ENCODE results near the gene ALDH3B1. TPM values are rescaled to one million over a fixed set of nuclear protein-coding genes. Genes with fewer than 3 reads are reported as not detected.
"Not testable (repeated sequence)": the region's sequence is repeated elsewhere in the genome, so short reads cannot be mapped to it uniquely, and the experiment has no call there.

ALDH3B1 gene
- total RNA-seq, 1 experiment from 2014 or later = 28.1 TPM

DNA sequence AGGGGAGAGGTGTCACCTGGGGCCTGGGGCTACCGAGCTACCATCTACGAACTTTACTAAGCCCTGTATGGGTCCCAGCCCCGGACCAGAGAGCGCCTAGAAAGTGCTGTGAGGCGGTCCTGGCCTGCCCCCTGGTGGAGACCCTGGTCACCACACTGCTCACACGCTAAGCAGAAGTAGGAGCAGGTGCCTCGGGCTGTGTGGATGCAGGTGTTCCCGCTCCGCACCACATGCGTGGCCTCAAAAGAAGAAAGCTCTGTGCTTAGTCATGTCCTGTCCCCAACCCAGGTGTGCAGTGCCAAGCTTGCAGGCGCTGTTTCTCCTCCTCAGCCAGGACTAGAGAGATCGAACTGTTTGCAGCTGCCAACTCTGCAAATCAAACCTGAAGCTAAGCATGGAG, 16.3 kb upstream of the ALDH3B1 start:
- H3F3A ChIP-seq (ENCODE audit: low read length, unreplicated experiment); H3K27ac ChIP-seq (ENCODE audit: low read length); ATAC-seq; H2AFZ ChIP-seq (ENCODE audit: low read length); H3K4me2 ChIP-seq (ENCODE audit: low read length); H3K9me2 ChIP-seq (replicated peaks; ENCODE audit: low read length); H3K36me3 ChIP-seq (ENCODE audit: low read depth, low read length); H4K20me1 ChIP-seq (ENCODE audit: low read length); intact Hi-C loops (cut with micrococcal nuclease); H3K9me3 ChIP-seq (ENCODE audit: low read length); BruUV-seq (replicated peaks); POLR2A ChIA-PET (ENCODE audit: unreplicated experiment); H3K79me2 ChIP-seq (ENCODE audit: low read length); H3K4me1 ChIP-seq (ENCODE audit: insufficient read depth, low read length); H3K9ac ChIP-seq (ENCODE audit: low read length); H3K27me3 ChIP-seq (ENCODE audit: low read length); H3K4me3 ChIP-seq (ENCODE audit: low read length): not testable (repeated sequence)
- TF ChIP-seq, protein P1, sequence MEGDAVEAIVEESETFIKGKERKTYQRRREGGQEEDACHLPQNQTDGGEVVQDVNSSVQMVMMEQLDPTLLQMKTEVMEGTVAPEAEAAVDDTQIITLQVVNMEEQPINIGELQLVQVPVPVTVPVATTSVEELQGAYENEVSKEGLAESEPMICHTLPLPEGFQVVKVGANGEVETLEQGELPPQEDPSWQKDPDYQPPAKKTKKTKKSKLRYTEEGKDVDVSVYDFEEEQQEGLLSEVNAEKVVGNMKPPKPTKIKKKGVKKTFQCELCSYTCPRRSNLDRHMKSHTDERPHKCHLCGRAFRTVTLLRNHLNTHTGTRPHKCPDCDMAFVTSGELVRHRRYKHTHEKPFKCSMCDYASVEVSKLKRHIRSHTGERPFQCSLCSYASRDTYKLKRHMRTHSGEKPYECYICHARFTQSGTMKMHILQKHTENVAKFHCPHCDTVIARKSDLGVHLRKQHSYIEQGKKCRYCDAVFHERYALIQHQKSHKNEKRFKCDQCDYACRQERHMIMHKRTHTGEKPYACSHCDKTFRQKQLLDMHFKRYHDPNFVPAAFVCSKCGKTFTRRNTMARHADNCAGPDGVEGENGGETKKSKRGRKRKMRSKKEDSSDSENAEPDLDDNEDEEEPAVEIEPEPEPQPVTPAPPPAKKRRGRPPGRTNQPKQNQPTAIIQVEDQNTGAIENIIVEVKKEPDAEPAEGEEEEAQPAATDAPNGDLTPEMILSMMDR (conservative IDR thresholded peaks at IDR 0.05; ENCODE audit: low read depth, low read length) = peak; percentile 55
- CTCF ChIA-PET = interaction anchor here (1.5 kb wide), 1 partner anchor 38 kb away, joined by 4 read pairs; no protein-coding TSS in a partner anchor
- DNase-seq = peak; percentile 77

DNA sequence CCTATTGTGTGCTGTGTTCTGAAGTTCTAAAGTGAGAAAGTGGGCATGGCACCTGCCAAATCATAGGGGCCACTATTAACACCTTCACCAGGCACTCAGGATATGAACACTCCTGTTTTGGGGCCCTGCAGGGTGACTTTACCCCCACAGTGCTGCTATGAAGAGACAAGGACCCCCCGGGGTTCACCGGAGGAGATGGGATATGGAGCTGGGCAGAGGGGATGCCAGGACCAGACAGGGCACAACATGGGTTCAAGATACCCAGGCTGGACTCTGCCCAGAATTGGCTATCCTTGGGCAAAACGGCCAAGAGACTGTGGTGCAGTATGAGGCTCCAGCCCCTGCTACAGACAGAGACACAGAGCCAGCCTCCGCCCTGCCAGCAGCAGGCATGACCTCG, 15.7 kb upstream of the ALDH3B1 start:
- H3K4me1 ChIP-seq (ENCODE audit: insufficient read depth, low read length); H3K4me2 ChIP-seq (ENCODE audit: low read length); H2AFZ ChIP-seq (ENCODE audit: low read length); H3K36me3 ChIP-seq (ENCODE audit: low read depth, low read length); H3F3A ChIP-seq (ENCODE audit: low read length, unreplicated experiment); H4K20me1 ChIP-seq (ENCODE audit: low read length); H3K79me2 ChIP-seq (ENCODE audit: low read length); H3K4me3 ChIP-seq (ENCODE audit: low read length); DNase-seq; ATAC-seq; H3K9me2 ChIP-seq (replicated peaks; ENCODE audit: low read length); BruUV-seq (replicated peaks); H3K9me3 ChIP-seq (ENCODE audit: low read length); intact Hi-C loops (cut with micrococcal nuclease); H3K27ac ChIP-seq (ENCODE audit: low read length); H3K27me3 ChIP-seq (ENCODE audit: low read length); H3K9ac ChIP-seq (ENCODE audit: low read length); POLR2A ChIA-PET (ENCODE audit: unreplicated experiment): not testable (repeated sequence)
- CTCF ChIA-PET = interaction anchor here (1.5 kb wide), 1 partner anchor 38 kb away, joined by 4 read pairs; no protein-coding TSS in a partner anchor

DNA sequence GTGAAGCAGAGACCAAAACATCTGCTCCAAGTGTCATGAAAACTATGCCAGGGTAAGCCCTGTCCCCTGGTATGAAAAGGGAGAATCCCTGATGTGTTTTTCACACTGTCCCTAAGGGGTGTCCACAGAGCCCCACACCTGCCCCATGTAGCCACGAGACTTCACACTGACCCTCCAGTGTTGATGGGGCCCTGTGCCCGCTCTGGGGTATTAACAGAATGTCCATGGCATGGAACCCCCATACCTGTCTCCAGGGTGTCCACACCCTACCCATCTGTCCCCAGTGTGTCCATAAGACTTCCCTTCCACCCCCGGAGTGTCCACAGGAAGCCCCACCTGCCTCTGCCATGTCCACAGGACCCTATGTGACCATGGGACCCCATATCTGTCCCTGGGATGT, 15.0 kb upstream of the ALDH3B1 start:
- POLR2A ChIA-PET (ENCODE audit: unreplicated experiment); H3K4me3 ChIP-seq (ENCODE audit: low read length); H3K79me2 ChIP-seq (ENCODE audit: low read length); H3K9me2 ChIP-seq (replicated peaks; ENCODE audit: low read length); intact Hi-C loops (cut with micrococcal nuclease); H3K27me3 ChIP-seq (ENCODE audit: low read length); H3K9ac ChIP-seq (ENCODE audit: low read length); H3K4me1 ChIP-seq (ENCODE audit: insufficient read depth, low read length); DNase-seq; BruUV-seq (replicated peaks); ATAC-seq; H3K27ac ChIP-seq (ENCODE audit: low read length); H3K36me3 ChIP-seq (ENCODE audit: low read depth, low read length); H3F3A ChIP-seq (ENCODE audit: low read length, unreplicated experiment); H3K9me3 ChIP-seq (ENCODE audit: low read length); H2AFZ ChIP-seq (ENCODE audit: low read length); H4K20me1 ChIP-seq (ENCODE audit: low read length); CTCF ChIA-PET; H3K4me2 ChIP-seq (ENCODE audit: low read length): not testable (repeated sequence)

DNA sequence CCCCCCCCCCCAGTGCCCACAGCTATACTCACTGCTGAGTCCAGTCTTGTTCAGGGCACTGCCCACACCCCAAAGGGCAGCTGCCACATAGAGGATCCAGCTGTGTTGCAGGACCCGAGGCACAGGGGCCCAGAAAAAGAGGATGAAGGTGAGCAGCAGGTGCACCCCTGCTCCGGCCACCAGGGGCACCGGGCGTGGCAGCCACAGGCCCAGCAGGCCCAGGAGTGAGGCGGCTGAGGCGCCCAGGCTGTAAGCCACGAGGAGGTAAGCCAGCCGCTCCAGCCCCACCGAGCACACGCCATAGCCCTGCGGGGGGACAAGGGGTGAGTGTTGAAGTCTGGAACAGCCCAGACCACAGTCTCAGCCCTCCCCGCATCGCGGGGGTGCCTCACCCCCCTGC, 14.5 kb upstream of the ALDH3B1 start:
- BruUV-seq (replicated peaks); CTCF ChIA-PET; ATAC-seq; H3K36me3 ChIP-seq (ENCODE audit: low read depth, low read length); H4K20me1 ChIP-seq (ENCODE audit: low read length); POLR2A ChIA-PET (ENCODE audit: unreplicated experiment); H3K27me3 ChIP-seq (ENCODE audit: low read length); H3K9me3 ChIP-seq (ENCODE audit: low read length); H3K4me3 ChIP-seq (ENCODE audit: low read length); DNase-seq; intact Hi-C loops (cut with micrococcal nuclease); H3F3A ChIP-seq (ENCODE audit: low read length, unreplicated experiment); H3K4me2 ChIP-seq (ENCODE audit: low read length); H3K79me2 ChIP-seq (ENCODE audit: low read length); H3K4me1 ChIP-seq (ENCODE audit: insufficient read depth, low read length); H3K27ac ChIP-seq (ENCODE audit: low read length); H3K9ac ChIP-seq (ENCODE audit: low read length); H2AFZ ChIP-seq (ENCODE audit: low read length); H3K9me2 ChIP-seq (replicated peaks; ENCODE audit: low read length): not testable (repeated sequence)

Measured in PC-3 (cell line).